ENCODE data around the gene CFAP73.
A peak's percentile ranks its signal among the peaks of the same experiment; 100 is the strongest.
"Not testable (repeated sequence)": the region's sequence is repeated elsewhere in the genome, so short reads cannot be mapped to it uniquely, and the experiment has no call there.

The CFAP73 gene

DNA sequence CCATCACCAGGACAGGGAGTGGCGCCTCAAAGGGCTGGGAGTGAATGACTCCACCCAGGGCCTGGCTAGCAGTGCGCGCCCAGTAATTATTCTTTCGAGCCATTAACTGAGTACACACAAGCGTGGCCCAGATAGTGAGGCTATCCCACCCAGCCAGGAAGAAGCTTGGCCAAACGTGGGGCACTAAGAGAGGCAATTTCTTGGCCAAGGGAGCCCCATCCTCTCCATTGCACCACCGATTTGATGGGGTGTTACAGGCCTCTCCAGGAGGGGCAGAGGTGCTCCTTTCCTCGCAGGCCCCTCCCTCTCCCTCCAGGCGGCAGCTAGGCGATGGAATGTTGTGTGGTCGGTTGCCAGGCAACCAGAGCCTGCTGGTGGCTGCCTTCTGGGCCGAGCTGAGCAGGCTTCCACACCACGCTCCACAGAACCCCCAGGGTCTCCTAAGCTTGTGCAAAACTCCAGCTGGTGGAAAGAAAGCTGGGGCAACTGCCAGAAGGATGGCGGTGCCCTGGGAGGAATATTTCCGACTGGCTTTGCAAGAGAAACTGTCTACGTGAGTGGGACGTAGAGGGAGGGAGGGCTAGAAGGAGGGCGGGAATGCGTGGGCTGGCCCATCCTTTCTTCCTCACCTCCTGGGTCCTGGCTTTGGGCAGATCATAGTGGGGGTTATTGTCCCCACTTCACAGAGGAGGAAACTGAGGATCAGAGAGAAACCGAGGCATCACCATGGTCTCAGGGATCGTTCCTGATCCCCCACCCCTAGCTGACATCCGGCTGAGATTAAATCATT lies at the start of gene CFAP73:
CFAP73 (plus strand) TSS at position 364 of the 790 bp plus-strand sequence; CDS start at position 498, 134 bp downstream.
- DNase-seq, result peak in 37 of 51 donors; percentile 11 to 76 (median 47)

DNA sequence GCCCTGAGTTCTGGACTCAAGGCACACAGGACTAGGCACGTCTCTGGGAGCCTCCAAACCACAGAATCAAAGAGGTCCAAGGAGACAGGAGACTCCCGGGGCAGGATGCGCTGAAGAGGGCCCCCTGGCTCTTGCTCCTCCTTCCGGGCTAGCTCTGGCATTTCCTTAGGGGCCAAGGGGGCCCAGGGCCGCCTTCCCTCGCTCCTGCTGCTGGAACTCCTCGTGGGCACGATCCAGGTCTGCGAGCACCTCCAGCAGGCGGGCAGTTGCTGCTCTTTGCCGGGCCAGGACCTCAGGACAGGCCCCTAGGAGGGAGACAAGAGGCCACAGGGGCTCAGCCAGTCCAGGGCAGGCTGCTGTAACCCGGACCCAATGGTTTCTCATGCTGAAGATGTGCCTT lies 49.8 kb upstream of the CFAP73 start:
- no peak for DNase-seq

DNA sequence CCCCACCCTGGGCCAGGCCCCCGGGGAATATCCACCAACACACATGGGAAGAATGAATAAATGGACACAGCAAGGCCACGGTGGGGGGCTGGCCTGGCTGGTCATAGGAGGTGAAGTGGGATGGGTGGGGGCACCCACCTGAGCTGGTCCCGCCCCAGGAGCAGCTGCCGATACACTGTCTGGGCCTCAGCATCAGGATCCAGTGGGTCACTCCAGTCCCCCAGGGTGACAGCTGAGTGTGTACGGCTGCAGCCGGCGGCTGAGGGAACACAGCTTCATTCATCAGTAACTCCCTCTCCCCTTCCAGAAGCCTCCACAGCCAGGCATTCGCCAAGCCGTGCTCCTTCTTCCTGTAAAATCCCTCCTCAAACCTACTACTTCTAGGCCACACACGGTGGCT lies 47.8 kb upstream of the CFAP73 start:
- DNase-seq, result peak in 2 of 51 donors; percentile 33 to 38

- no peak for DNase-seq
Observed at GRCh38 chr12:113102811-113103210, 46.7 kb upstream of the CFAP73 start.

DNA sequence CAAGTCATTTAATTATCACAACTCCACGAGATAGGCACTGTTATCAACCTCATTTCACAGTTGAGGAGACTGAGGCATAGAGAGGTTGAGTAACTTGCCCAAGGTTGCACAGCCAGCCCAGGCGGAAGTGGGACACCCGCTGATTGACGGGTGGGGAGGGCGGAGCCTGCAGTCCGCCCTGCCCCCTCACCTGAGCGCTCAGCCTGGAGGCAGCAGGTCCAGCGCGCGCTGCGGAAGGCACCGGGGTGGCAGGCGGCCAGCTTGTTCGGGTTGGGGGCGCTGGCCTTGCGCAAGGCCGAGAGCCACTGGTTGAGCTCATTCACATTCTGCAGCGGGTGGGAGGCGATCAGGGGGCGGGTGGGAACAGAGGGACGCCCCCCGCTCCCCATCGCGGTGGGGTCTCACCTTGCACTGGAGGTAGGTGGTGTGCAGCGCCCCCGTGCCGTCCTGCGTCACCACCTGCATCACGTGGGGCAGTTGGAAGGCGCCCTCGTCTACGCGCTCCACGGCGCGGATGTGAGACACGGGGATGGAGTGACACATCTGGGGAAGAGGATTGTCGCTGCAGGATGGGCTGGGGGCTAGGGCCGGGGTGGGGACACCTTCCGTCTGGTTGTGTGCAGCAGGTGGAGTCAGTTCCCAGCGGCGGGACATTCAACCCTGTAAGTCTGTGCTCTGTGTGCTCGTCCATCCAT lies 45.6 kb upstream of the CFAP73 start:
- DNase-seq, result peak in 17 of 51 donors; percentile 12 to 59 (median 44)

DNA sequence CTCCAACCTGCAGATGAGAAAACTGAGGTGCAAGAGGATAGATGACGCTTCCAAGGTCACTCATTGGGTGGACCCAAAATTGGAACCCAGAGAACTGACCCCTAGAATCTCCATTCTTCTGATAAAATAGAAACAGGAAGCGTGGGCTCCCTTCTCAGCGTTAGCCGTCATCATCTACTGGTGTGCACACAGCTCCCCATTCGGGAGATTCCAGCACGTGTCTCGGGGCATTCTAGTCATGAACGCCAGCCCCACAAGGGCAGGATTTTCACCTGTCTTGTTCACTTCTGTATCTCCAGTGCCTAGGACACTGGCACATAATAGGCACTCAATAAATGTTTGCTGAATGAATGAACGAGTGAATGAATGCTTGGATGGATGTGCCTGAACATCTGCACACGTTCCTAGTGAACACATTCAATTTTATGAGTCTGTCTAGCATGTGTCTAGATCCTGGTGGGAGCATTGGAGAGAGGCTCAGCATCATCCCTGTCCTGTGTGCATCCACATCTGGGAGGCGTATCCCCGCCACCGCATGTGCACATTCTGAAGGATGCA lies 44.5 kb upstream of the CFAP73 start:
- no peak for DNase-seq

DNA sequence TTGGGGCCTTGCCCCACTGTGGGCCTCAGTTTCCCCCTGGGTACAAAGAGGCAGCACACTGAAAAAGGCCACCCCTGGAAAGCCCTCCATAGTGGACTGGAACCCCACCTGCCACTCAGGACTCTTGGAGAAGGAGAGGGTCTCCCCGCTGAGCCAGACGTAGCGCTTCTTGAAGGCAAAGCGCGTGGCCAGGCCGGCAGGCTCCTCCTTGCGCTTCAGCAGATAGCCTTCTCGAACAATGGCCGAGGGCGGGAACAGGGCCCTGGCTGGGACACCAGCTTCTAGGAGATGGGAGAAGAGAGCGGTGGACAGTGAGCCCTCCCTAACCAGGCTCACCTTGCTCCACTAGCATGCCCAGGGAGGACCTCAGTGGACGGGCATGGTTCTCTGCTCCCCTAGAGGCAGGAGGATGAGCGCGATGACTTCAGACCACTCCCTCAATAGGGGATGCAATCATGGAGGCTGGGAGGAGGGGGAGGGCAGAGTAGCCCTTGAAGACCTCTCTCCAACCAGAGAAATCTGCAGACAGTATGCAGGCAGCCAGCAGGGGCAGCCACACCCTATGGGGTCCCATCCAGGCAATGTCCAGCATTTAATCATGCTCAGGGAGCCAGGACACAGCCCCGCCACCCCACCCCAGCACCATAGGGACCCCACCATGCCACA lies 43.8 kb upstream of the CFAP73 start:
- no peak for DNase-seq

- DNase-seq, result no peak
Observed at GRCh38 chr12:113106361-113106760, 43.2 kb upstream of the CFAP73 start.

DNA sequence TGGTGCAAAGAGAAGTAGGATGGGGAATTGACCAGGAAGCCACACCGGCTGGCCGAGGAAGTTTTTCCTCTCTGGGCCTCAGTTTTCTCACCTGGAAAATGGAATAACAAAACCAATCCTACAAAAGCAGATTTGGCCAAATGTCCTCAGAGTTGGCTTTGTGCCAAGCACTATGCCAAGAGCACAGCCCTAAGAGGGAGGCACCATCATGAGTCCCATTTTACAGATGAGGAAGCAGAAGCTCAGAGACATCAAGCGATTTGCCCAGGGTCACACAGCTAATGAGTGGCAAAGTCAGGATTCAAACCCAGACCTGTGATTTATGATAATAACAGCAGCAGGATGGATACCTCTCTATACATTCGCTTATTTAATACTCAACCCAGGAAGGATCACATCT lies 41.2 kb upstream of the CFAP73 start:
- no peak for DNase-seq

- no peak for DNase-seq
Observed at GRCh38 chr12:113109360-113109759, 40.2 kb upstream of the CFAP73 start.

GRCh38 chr12:113109872-113110599 lies 39.5 kb upstream of the CFAP73 start:
- DNase-seq, result no peak

DNA sequence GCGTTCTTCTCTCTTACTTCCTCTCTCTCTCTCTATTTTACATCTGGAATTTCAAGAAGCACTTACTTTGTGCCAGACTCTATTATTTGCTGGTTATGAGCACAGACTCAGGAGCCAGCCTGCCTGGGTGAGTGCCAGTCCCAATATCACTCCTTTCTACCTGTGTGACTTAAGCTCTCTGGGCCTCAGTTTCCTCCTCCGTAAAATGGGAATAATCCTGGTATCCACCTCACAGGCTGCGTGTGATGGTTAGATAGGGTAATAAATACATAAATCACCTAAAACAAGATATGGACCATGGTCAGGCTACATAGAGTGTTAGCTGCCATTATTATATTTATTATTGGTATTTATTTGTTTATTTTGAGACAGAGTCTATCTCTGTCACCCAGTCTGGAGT lies 38.3 kb upstream of the CFAP73 start:
- DNase-seq, result no peak

DNA sequence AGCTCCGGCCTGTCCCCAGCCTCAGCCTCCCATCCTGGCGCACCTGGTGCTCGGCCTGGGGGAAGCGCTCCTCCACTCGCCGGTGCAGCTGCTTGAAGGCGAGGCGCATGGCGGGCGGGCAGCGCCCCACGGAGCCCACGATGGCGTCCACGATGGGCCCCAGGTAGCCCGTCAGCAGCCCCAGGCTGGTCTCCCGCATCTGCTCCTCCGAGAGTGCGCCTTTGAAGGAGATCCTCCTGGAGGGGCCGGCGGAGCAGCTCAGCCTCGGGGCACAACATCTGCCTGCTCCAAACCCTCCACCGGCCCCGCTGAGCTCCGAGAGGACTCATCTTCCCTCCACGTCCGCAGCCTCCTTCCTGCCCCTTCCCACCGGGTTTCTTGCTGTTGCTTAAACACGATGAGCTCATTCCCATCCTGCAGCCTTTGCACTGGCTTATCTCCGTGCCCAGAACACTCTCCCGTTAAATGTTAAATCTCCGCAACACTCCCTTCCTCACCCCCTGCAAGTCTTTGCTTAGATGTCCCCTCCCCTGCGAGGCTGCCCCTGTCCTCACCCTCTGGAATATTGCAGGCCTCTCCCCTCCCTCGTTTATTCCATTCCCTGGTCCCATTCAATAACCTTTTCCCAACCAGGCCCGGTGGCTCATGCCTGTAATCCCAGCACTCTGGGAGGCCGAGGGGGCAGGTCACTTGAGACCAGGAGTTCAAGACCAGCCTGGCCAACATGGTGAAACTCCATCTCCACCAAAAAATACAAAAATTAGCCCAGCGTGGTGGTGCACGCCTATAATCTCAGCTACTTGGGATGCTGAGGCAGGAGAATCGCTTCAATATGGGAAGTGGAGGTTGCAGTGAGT lies 37.3 kb upstream of the CFAP73 start:
- no peak for DNase-seq

- no peak for DNase-seq
Observed at GRCh38 chr12:113113397-113113796, 36.1 kb upstream of the CFAP73 start.

- no peak for DNase-seq
Observed at GRCh38 chr12:113114447-113115178, 34.9 kb upstream of the CFAP73 start.

DNA sequence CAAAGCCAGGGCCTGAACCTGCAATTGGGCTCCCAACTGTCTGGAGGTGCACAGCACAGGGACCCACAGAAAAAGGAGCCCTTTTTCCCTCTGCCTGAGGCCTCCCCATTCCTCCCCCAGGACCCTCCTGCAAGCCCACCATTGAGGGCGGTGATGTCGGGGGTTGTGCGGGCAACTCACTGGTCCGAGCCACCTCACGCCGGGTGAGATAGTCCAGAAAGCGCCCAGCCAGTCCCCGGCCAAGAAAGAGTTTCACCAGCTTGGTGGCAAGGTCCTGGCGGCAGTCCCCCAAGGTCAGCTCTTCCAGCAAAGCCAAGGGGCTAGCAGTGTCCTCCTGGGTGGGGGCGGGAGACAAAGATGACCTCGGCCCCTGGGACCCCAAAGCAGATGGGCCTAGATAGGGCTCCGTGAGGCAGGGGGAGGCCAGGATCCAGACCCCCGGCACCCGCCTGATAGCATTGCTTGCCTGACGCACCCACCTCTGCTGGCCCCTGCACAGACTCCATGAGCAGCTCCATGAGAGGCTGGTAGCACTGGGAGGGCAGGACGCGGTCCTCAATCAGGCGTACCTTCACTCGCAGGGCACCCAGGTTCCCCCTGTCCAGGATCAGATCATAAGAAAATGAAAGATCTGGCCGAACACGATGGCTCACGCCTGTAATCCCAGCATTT lies 33.9 kb upstream of the CFAP73 start:
- DNase-seq, result no peak

DNA sequence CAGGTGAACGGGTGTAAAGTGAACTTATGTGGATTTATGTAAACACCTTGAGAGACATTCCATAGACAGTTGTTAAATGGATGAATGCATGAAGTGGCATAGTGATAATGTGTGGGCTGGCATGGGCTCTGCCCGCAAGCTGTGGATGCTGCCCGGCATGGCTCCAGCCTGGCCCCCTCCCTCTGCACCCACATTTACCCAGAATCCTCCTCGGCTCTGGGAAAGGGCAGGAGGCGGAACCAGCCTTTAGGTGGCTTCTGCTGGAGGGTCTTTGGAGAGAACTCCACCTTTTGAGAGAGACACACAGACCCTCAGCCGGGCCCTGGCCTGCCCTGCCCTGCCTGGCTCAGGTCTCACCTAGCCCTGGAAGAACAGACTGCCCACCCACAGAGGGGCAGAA lies 32.6 kb upstream of the CFAP73 start:
- DNase-seq, result peak in 13 of 51 donors; percentile 6 to 45 (median 17)

- not testable (repeated sequence) for DNase-seq
Observed at GRCh38 chr12:113117684-113118083, 31.8 kb upstream of the CFAP73 start.

GRCh38 chr12:113118142-113118541 lies 31.4 kb upstream of the CFAP73 start:
- no peak for DNase-seq
